ENCODE results near the gene FRAS1.
"Not testable (repeated sequence)": the region's sequence is repeated elsewhere in the genome, so short reads cannot be mapped to it uniquely, and the experiment has no call there.

Gene FRAS1

DNA sequence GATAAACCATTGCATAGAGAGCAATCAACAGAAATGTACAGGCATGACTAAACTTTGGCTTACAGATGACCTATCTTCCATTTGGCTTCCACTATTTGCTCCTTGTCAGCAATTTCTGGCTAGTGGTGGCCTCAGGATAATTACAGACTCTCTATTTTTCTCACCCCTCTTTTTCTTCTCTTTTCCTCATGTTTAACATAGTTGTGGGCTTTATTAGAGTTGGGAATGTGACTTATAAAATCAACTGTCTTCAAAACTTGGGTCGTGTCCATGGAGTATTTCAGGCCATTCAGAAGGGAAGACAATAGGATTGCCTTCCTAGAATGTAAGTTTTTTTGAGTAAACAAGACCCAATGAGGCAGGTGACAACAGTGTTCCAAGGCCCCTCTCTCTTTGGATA, 236.2 kb downstream of the FRAS1 start:
- no peak for DNase-seq

DNA sequence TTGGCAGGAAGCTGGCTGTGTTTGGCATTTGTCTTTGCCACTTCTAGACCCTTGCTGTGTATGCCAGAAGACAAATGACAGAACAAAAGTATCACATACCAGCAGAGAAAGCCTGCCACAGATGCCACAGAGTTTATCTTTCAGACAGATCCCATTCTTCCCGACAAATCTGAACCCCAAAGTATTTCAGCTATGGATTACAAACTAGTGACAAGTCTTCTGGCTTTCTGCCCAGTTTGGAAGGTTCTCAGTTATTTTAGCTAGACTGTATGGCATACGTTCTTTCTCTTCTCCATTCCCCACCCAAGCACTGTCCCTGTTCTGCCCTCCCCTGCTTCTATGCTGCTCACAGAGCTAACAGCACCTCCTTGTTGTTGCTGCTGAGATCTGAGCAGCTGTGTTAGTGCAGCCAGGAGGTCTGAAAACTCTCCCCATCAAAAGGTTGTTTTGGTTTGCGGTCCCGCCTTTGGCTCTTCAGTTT, 236.7 kb downstream of the FRAS1 start:
- no peak for DNase-seq

DNA sequence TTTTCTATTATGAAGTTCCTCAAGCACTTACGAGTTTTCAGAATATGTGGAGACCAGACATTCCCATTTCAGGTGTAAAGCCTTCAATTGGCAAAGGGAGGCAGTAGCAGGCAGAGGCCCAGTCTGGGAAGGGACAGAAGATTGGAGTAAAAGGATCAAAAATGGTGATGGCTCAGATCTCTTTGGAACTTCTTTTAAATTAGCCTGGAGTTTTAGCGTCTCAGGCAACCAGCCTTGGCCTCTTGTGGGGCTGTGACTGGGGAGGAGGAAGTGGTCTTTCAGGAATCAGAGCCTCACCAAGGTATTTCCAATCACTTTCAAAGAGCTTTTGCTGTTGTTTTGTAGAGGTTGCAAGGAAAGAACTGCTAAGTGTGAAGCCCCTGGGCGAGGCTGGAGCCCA, 239.1 kb downstream of the FRAS1 start:
- no peak for DNase-seq

DNA sequence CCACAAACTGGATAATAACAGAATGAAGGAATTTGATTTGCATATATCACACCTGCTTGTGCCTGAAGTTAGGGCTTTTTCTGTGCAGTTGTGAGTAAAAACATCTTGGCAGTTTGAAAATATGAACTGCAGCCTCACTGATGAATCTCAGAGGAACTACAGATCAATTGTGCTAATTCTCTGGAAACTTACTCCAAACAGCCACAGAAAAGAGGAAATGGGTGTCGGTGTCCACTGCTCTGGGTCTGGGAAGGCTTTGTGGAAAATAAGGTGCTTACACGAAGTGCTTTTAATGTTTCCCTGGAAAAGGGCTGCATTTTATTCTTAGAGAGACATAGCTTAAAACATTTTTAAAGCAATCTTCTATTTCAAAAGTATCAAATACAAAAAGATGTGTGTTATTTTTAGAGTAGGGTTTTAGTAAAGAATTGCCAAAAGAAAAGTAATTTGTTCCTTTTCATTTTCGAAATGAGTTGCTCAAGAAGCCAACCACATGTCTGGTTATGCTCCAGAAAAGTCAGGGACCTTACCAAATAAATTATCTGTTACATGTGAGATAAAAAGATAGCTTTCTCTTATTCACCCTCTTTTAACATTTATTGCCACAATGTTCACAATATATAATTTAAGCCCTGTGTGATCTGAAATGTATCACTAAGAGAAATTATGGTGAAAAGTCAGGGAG, 240.1 kb downstream of the FRAS1 start:
- DNase-seq = no peak

DNA sequence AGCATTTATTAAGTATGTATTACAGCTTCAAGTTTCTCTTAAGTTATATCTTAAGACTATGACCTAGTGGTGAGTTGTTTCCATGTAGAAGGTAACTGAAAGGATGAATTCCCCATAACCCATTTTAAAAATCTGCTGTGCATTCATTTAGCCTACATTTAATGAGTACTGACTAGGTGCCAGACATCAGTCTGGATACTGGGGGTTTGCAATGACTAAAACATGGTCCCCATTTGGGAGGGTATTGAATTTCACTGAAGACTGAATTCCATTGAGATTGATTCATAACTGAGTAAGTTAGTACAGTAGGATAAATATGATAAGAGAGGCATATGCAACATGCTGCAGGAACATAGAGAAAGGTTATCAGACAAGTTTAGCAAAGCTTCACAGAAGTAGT, 241.5 kb downstream of the FRAS1 start:
- DNase-seq = no peak

DNA sequence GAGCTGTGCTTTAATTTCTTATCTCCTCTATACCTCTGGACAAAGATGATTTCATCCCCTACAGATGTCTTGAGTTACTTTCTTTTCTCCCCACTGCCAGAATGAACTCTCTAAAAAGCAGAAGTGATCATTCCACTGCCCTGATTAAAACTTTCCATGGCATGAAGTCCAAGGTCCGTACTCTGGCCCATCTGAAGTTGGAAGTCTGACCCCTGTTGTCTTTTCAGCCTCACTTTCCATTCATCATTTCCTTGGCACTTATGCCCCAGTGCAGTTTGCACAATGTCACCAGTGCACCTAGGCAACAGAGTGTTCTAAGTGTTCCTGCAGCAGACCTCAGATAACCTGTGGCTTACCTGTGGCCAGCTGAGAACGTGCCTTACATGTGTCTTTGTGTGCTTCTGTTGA, 242.4 kb downstream of the FRAS1 start:
- no peak for DNase-seq

DNA sequence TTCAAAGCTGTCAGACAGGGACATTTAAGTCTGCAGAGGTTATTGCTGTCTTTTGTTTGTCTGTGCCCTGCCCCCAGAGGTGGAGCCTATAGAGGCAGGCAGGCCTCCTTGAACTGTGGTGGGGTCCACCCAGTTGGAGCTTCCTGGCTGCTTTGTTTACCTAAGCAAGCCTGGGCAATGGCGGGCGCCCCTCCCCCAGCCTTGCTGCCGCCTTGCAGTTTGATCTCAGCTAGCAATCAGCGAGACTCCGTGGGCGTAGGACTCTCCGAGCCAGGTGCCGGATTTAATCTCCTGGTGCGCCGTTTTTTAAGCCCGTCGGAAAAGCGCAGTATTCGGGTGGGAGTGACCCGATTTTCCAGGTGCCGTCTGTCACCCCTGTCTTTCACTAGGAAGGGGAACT, 250.1 kb downstream of the FRAS1 start:
- not testable (repeated sequence) for DNase-seq

DNA sequence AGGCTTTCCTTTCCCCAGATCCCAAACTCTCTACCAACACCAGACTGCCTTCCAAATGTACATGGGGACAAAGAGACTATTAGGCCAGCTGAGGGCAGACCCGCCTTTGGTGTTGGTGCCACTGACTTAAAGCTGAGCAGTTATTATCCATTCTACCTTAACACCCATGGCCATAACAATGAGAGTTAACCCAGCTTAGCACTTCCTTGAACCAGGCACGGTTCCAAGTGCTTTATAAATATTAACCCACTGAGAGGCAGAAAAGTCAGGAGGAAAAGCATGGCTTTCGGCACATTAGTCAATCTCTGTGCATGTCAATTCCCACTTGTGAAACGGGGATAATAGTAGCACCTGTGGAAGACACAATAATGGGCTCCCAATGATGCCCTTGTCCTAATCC, 251.4 kb downstream of the FRAS1 start:
- no peak for DNase-seq

DNA sequence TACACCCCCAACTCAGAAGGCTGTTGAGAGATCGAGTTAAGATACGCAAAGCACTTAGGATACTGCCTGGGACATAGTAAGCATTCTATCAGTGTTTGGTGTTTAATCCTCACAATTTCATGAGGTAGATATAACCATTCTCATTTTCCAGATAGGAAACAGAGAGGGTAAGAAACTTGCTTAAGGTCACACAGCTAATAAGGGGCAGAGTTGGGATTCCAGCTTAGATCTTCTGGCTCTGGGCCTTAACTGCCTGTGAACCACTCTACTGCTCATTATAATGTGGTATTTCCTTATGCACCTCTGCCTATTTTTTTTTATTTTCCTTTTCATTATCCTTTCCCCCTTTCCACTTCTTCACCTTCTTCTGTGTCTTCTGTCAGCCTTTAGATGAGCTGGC, 252.2 kb downstream of the FRAS1 start:
- DNase-seq = no peak

DNA sequence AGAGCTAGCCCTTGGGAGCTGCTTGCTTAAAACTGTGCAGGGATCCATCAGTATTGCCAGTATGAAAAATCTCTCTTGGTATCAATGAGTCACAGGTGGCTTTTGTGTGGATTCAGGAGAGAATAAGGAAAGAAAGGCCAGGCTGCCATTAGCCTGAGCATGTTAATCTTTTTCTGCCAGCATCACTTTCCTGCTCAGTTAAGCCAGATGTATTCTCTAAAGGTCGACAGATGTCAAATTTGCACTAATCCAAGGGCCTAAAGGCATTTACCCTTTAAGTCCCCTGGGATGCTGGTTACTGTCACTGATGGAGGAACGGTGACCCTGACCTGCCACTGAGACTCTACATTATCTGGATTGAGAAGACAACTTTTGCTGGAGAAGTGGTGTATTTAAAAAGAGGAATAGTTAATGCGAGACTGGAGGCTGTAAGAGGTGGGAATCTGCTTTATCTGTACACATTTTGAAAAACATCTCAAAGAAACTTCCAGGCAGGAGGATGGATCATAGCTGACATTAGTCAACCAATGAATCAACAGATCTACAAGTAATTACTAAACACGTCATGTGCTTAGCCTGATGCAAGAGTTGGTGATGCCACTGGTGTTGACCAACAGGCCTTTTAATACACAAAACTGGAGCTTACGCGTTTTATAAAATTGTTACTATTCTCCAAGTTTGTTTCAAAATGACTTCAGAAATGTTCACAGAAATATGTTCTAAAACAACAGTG, 253.1 kb downstream of the FRAS1 start:
- no peak for DNase-seq

DNA sequence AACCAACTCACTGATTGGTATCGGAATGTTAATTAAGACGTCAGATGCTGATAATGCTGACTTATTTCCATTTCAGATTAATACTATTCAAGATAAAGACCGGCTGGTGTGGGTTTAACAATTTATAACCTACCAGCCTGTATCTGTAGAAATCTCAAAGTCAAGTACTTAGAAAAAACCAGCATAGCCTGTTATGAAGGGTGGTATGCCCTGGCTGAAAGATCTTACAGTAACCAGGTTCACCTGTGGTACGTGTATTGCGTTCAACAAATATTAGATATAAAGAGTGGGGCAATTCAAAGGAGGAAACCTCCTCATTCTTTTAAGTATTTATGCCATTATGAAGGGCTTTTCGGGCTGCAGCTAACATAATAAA, 253.6 kb downstream of the FRAS1 start:
- no peak for DNase-seq

DNA sequence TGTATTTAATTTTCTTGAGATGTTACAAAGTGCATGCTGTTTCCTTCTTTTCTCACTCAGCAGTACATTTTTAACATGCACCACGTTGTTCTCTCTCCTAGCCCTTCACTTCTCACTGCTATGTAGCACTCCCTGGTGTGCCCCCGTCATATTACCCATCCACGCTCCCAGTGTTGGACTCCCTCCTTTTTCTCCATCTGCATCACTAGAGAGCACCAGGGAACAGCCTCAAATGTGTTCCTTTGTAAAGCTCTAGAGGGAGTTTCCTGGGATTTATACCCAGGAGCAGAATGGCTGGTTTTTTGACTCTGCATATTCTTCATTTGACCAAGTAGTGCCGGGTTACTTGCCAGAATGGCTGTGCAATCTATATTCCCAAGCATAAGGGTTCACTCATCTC, 254.2 kb downstream of the FRAS1 start:
- no peak for DNase-seq

DNA sequence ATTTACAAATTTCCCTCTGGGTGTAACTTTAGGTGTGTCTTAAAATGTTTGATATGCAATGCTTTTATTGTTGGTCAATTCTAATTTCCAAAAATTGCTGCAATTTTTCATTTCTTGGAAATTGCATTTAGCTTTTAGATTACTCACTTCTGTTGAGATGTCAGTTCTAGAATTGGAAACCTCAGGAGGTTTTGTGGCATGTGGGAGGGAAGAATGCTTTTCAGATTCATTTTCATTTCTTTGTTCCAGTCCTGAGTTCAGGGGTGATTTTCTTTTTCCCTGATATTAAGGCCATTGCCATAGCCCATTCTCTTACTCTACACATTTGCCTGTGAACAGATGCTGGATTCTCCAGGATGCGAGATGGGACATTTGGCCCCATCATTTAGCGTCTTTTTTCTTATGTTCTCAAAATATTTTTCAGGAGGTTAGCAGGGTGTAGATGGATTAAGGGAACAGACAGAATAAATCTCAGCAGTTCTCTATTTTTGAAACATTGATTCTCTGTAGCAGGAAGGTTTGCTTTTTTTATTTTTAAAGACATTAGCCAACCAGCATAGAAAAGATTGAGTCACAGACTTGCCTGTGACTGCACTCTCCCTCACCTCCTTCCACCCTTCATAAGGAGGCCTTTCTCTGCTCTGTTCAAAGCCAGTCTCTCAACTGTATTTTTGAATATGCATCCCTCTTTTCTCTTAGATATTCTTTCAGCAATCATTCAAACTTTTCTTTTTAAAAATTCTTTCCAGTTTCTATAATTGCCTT, 256.0 kb downstream of the FRAS1 start:
- DNase-seq = no peak

DNA sequence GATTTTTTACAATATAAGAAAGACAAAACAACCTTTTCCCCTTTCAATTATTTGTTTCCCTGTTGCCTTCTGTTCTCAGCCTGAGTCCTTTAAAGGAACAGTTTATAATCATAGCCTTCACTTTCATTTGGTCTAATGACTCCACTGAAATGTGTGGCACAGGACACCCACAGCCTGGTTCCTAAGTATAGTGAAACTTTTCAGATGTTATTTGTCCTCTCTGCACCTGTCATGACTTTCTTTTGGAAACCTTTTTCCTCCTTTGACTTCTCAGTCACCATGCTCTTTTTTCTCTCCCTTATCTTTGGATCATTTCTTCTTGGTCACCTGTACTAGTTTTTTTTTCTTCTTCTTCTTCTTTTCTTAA, 256.6 kb downstream of the FRAS1 start:
- DNase-seq = no peak

DNA sequence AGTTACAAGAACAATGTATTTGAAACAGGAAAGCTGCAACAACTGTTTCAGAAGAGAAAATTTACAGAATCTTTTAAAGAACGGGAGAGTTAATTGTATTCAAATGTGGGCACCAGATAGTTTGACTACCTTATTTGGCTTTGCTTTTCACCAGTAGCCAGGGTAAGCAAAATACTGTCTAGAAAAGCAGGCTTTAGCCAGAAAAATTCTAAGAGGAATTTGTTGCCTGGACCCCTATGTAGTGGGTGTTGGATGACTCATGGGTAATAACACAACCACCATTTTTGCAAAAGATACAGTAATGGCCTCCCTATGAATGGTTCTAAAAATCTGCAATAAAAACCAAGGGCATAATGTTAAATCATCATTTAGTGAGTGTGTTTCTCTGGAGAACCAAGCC, 261.0 kb downstream of the FRAS1 start:
- DNase-seq = no peak

DNA sequence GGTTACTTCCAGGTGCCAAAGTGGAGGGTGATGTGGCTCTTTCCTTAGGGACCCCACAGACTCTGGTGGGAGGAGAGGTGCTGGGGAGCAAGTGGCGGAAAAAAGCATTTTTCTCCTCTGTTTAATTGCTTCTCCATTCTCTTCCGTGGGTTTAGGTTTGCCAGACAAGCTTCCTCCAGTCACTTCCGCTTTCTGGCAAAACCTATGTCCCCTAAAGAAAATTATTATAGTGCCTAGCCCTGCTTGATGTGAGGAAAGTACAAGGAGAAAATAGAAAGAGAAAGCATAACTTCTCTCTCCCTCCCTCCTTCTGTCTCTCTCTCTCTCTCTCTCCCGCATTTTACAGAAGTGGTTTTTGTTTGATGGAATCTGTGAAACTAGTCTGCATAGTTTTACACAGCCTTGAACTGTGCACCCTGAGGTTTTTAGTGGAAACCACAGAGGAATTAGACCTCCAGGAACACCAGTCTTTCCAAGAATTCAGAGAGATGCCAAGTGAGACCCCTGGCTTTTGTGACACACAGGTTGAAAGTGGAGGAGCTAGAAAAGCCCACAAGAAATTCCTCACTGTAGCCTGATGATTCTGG, 263.3 kb downstream of the FRAS1 start:
- no peak for DNase-seq

DNA sequence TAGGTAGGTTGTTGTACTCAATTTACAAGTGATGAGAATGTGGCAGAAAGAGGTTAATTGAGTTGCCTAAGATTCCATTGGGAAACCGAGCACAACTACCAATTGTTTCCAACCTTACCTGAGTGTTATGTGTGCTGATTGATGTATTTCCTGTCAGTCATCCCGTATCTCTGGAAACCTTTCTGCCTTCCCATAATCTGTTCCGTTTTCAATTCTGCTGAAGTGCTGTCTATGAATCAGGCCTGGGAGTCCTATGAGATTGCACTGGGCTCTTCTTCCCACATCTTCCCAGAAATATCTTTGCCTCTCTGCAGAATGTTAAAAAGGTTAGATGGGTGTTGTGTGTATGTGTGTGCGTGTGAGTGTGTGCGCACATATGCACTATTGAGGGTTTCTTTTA, 264.9 kb downstream of the FRAS1 start:
- DNase-seq = no peak

DNA sequence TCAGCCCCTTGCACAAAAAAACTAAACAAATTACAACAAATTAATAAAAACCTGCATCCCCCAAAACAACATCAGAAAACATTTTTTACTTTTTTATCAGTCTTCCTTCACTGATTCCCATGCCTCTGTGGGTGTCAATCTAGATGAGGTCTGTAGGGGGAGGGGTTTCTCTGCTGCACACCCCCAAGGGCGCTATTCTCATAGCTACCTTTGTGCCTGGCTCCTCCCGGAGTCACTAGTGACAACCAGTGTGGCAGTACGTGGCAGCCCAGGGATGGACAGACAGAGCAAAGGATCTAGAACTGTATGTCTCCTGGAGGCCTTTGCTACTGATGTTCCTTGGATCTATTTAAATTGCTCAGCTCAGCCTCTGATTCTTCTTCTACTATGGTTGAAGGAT, 266.3 kb downstream of the FRAS1 start:
- no peak for DNase-seq

DNA sequence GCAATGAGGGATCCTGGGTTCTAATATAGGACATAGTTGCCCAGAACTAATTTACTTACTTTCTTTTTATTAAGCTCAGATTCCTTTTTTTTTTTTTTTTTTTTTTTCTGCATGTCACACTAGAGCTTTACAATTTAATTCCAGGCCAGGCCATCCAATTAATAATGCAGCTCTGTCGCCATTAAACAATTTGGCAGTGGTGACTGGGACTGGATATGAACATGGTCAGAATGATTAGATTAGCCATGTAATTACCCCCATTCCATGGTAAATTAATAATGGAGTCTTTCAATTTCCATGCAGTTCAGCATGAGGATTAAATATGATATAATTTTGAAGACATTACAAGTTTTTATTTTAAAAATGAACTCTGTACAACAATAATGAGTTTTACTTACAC, 267.5 kb downstream of the FRAS1 start:
- no peak for DNase-seq

DNA sequence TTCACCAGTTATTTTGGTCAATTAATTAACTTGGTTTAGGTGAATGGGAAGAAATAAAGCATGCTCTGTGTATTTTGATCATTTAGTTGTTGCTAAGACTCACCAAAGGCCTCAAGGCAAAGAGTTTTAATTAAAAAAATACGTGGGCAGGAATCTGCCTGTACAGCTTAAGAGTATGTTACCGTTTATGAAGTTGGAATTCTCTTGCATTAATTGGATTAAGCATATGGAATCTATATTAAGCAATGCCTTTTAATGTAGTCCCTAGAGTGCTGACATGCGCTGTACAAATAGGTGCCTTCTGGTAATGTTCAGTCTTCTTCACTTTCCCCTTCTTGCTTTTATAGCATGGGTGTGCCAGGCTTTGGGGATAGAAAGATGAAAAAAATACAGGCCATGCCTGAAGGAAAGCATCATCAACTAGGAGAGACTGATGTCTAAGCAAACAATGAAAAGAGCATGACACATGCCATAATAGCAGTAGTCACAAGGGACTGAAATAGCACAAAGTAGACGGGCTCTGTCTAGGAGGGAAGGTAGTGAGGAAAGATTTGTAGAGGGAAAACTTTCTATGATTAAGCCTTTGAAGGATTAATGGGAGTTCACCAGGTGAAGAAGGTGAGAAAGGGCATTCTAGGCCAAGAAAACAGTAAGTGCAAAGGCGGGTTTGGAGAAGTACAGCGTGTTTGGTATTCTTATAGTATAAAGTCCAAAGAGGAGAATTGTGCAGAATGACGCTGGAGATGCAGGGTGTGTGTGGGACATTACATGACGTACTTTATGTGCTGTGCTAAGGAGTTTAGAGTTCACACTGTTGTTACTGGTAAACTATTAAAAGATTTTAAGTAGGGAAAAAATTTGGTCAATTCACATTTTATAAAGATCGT, 268.4 kb downstream of the FRAS1 start:
- no peak for DNase-seq

DNA sequence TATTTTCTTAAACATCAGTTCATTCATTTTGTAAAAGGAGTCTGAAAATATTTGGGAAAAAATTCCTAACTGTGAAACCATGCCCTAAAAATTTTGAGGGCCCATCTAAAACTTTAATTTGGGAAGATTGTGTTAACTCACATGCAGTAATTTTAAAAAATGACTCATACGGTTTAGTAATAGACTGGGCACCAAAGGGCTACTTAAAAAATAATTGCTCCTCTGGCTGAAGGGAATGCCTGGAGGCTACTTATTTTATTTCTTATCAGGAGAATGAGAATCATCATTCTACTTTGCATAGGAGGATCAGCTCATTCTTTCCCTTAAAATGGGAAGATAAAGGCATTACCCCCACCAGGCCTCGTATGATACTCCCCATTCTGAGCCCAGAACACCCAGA, 271.5 kb downstream of the FRAS1 start:
- DNase-seq = not testable (repeated sequence)

DNA sequence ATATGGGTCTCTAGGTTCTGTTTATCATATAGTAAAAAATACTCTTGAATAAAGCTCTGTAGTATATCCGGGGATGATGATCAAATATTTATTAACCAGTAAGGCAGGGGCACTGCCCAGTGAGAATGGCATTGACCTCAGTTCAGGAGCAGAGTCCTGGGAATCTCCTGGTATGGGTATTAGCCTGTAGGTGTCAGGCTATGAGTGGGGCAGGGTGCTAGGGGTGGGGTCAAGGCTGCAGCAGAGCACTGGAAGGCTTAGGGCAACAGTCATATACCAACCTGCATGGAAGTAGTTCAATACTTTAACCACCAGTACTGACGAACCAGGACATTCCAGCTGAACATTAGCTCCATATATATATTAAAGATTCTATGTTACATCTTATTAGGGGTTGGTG, 274.1 kb downstream of the FRAS1 start:
- DNase-seq = no peak

DNA sequence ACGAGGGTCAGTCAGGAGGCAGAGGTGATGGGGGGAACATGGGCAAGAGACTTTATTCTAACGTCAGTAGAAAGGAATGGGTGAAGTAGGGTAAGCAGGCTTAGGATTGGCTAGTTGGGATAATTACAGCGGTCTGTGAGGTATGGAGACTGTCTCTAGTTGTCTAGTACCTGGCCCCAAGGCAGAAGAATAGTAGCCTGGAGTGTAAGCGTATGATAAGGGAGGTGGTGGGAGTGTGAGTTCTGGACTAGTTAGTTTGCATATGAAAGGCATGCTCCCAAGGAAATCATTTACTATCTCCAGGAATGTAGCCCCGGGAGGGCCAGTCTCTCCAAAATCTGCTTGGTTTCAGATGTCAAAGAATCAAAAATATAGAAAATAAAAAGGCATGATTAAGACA, 274.8 kb downstream of the FRAS1 start:
- no peak for DNase-seq
